GM23338 (cell line): ENCODE results near the gene TBCD. TPM values are rescaled to one million over a fixed set of nuclear protein-coding genes. Genes with fewer than 3 reads are reported as not detected.

ENCODE experiments used
- EZH2 ChIP-seq: fragments of 200-600 bp; sonication (generic); IDR thresholded peaks from one replicate; pipeline ENCODE4 v1.8.0; 2017; ENCODE audit warnings: antibody characterized with exemption, mild to moderate bottlenecking, low read depth; ENCODE audit not compliant: unreplicated experiment
- EZH2phosphoT487 ChIP-seq: fragments of 200-600 bp; sonication (generic); IDR thresholded peaks from one replicate; pipeline ENCODE4 v1.8.1; 2018; ENCODE audit warnings: antibody characterized with exemption; ENCODE audit not compliant: unreplicated experiment
- POLR2AphosphoS5 ChIP-seq: IDR thresholded peaks from 2 replicates; pipeline ENCODE4 v1.6.1; 2016; ENCODE audit warnings: antibody characterized with exemption, low read depth
- STAT1 ChIP-seq: IDR thresholded peaks from one replicate; pipeline ENCODE4 v1.6.1; 2016; ENCODE audit warnings: antibody characterized with exemption; ENCODE audit not compliant: unreplicated experiment
- ZNF331 ChIP-seq: fragments of 250-450 bp; sonication (Bioruptor Pico); IDR thresholded peaks from 2 replicates; pipeline ENCODE4 v1.5.0; 2020; ENCODE audit warnings: low read depth, mild to moderate bottlenecking, moderate library complexity
- polyA plus RNA-seq: library from polyadenylated mRNA; unstranded; fragments of >200 nt; fragmentation: Nextera tagmentation; extraction: Ambion mirVana; gene quantifications from 2 replicates; pipeline ENCODE4 v1.2.1, GENCODE V29; 2016
- total RNA-seq: library from RNA; depleted of rRNA; stranded (reverse); fragments of >200 nt; shearing (Covaris generic); gene quantifications from 2 replicates; pipeline ENCODE4 v1.2.3, GENCODE V29; 2014
- TF ChIP-seq, protein P1 (sequence below): fragments of 250-450 bp; sonication (Bioruptor Pico); IDR thresholded peaks from 2 replicates; pipeline ENCODE4 v1.5.0; 2020; ENCODE audit warnings: mild to moderate bottlenecking, moderate library complexity
- TF ChIP-seq, protein P2 (sequence below): IDR thresholded peaks from 2 replicates; pipeline ENCODE4 v1.6.1; 2016; ENCODE audit warnings: antibody characterized with exemption
- TF ChIP-seq, protein P3 (sequence below), 2 experiments: fragments of 200-600 bp in 1 of 2; sonication (generic) in 1 of 2; conservative IDR thresholded peaks; 2 replicates each; pipeline versions ENCODE4 v1.5.1 to v1.6.1; 2016 to 2017; ENCODE audit warnings: antibody characterized with exemption in 2 of 2, low read depth in 2 of 2, mild to moderate bottlenecking in 2 of 2, moderate library complexity in 1 of 2

TBCD gene
- total and polyA plus RNA-seq, 2 experiments from 2014 or later: 75.0 to 116 TPM

DNA sequence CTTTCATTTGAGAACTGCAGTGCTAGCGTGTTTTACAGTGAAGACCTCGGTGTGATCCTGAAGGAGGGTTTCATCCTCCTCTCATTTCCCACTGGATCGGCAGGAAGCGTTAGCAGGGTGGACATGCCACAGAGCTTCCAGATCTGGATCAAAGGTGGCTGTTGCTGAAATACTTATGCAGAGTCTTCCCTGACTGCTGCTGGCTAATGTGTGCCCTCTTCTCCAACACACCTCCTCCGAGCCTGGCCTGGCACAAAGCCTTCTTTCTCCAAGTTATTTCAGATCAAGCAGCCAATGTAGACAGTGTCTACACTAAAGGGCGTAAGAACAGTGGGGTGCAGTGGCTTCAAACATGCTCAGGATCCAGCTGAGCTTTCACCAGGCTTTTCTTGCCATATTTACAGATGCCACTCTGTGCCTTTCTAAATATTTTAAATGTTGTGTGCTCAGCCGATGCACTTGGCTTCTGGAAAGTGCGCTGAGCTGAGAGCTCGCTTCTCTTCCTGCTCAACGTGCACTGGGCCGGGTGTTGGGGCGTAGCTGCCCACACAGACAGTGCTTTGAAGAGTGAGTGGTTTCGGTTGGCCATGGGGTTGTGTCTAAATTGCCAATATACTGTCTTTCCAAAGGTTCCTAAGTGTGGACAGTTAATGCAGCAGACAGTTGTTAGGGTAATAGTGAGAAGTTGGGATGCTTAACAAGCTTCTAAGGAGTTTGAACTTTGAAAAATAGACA lies 85.9 kb downstream of the TBCD start (continued):
- TF ChIP-seq, protein P1, sequence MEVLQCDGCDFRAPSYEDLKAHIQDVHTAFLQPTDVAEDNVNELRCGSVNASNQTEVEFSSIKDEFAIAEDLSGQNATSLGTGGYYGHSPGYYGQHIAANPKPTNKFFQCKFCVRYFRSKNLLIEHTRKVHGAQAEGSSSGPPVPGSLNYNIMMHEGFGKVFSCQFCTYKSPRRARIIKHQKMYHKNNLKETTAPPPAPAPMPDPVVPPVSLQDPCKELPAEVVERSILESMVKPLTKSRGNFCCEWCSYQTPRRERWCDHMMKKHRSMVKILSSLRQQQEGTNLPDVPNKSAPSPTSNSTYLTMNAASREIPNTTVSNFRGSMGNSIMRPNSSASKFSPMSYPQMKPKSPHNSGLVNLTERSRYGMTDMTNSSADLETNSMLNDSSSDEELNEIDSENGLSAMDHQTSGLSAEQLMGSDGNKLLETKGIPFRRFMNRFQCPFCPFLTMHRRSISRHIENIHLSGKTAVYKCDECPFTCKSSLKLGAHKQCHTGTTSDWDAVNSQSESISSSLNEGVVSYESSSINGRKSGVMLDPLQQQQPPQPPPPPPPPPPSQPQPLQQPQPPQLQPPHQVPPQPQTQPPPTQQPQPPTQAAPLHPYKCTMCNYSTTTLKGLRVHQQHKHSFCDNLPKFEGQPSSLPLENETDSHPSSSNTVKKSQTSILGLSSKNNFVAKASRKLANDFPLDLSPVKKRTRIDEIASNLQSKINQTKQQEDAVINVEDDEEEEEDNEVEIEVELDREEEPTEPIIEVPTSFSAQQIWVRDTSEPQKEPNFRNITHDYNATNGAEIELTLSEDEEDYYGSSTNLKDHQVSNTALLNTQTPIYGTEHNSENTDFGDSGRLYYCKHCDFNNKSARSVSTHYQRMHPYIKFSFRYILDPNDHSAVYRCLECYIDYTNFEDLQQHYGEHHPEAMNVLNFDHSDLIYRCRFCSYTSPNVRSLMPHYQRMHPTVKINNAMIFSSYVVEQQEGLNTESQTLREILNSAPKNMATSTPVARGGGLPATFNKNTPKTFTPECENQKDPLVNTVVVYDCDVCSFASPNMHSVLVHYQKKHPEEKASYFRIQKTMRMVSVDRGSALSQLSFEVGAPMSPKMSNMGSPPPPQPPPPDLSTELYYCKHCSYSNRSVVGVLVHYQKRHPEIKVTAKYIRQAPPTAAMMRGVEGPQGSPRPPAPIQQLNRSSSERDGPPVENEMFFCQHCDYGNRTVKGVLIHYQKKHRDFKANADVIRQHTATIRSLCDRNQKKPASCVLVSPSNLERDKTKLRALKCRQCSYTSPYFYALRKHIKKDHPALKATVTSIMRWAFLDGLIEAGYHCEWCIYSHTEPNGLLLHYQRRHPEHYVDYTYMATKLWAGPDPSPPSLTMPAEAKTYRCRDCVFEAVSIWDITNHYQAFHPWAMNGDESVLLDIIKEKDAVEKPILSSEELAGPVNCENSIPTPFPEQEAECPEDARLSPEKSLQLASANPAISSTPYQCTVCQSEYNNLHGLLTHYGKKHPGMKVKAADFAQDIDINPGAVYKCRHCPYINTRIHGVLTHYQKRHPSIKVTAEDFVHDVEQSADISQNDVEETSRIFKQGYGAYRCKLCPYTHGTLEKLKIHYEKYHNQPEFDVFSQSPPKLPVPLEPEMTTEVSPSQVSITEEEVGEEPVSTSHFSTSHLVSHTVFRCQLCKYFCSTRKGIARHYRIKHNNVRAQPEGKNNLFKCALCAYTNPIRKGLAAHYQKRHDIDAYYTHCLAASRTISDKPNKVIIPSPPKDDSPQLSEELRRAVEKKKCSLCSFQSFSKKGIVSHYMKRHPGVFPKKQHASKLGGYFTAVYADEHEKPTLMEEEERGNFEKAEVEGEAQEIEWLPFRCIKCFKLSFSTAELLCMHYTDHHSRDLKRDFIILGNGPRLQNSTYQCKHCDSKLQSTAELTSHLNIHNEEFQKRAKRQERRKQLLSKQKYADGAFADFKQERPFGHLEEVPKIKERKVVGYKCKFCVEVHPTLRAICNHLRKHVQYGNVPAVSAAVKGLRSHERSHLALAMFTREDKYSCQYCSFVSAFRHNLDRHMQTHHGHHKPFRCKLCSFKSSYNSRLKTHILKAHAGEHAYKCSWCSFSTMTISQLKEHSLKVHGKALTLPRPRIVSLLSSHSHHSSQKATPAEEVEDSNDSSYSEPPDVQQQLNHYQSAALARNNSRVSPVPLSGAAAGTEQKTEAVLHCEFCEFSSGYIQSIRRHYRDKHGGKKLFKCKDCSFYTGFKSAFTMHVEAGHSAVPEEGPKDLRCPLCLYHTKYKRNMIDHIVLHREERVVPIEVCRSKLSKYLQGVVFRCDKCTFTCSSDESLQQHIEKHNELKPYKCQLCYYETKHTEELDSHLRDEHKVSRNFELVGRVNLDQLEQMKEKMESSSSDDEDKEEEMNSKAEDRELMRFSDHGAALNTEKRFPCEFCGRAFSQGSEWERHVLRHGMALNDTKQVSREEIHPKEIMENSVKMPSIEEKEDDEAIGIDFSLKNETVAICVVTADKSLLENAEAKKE (CRISPR knock-in tag): no peak
- TF ChIP-seq, protein P2, sequence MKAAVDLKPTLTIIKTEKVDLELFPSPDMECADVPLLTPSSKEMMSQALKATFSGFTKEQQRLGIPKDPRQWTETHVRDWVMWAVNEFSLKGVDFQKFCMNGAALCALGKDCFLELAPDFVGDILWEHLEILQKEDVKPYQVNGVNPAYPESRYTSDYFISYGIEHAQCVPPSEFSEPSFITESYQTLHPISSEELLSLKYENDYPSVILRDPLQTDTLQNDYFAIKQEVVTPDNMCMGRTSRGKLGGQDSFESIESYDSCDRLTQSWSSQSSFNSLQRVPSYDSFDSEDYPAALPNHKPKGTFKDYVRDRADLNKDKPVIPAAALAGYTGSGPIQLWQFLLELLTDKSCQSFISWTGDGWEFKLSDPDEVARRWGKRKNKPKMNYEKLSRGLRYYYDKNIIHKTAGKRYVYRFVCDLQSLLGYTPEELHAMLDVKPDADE: no peak
- no peak for TF ChIP-seq ZNF331 (CRISPR knock-in tag)
- TF ChIP-seq, protein P3, sequence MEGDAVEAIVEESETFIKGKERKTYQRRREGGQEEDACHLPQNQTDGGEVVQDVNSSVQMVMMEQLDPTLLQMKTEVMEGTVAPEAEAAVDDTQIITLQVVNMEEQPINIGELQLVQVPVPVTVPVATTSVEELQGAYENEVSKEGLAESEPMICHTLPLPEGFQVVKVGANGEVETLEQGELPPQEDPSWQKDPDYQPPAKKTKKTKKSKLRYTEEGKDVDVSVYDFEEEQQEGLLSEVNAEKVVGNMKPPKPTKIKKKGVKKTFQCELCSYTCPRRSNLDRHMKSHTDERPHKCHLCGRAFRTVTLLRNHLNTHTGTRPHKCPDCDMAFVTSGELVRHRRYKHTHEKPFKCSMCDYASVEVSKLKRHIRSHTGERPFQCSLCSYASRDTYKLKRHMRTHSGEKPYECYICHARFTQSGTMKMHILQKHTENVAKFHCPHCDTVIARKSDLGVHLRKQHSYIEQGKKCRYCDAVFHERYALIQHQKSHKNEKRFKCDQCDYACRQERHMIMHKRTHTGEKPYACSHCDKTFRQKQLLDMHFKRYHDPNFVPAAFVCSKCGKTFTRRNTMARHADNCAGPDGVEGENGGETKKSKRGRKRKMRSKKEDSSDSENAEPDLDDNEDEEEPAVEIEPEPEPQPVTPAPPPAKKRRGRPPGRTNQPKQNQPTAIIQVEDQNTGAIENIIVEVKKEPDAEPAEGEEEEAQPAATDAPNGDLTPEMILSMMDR (conservative IDR thresholded peaks at IDR 0.05; ENCODE audit: low read depth in 2 of 2): no peak
- TF ChIP-seq STAT1: no peak
- no peak for TF ChIP-seq EZH2phosphoT487
- TF ChIP-seq EZH2: no peak
- TF ChIP-seq POLR2AphosphoS5: no peak
